Endothelial cell of umbilical vein (primary cell): ENCODE data around the gene ELMO1. TPM values are rescaled to one million over a fixed set of nuclear protein-coding genes. Genes with fewer than 3 reads are reported as not detected.

Experiments
- BruUV-seq: library from RNA; stranded (reverse); fragments of 400-500 nt; replicated peaks from 2 replicates; lab custom pipeline; 2021; lab: Mats Ljungman, UMichigan
- CTCF ChIA-PET: fragments of 300-600, 350-600 bp; sonication (Branson Sonifier 250); formaldehyde crosslinking; loops from one replicate; lab custom pipeline; 2021; ENCODE audit warnings: antibody characterized with exemption, inconsistent platforms; lab: Charles Lee
- POLR2A ChIA-PET: fragments of 300-600, 350-600 bp; sonication (Branson Sonifier 250); formaldehyde crosslinking; loops from one replicate; lab custom pipeline; 2021; ENCODE audit warnings: antibody characterized with exemption, inconsistent platforms; lab: Charles Lee
- DNase-seq: peaks from one replicate; pipeline ENCODE4 v3.0.0-alpha.2; 2011; ENCODE audit warnings: low read depth, low spot score
- FAIRE-seq: peaks from 2 replicates; lab custom pipeline; 2011; peaks lifted over from hg19 to GRCh38; lab: Jason Lieb, UNC
- H2AFZ ChIP-seq: 2 replicates; pipeline ENCODE4 v1.6.0; 2012; ENCODE audit warnings: low read depth, low read length, control low read depth, inconsistent platforms
- H3K27ac ChIP-seq: 2 replicates; pipeline ENCODE4 v1.5.1; 2011; ENCODE audit warnings: low read depth, mild to moderate bottlenecking, control low read depth, low read length, moderate library complexity; ENCODE audit not compliant: insufficient read depth
- H3K27me3 ChIP-seq, 2 experiments: 2 replicates each; pipeline versions ENCODE4 v1.6.0 to v1.6.1; 2011; ENCODE audit warnings: low read length in 2 of 2, mixed read lengths in 1 of 2; ENCODE audit not compliant: control insufficient read depth in 2 of 2, insufficient read depth in 2 of 2
- H3K36me3 ChIP-seq, 2 experiments: 2 replicates in 1 of 2; 3 replicates in 1 of 2; pipeline ENCODE4 v1.5.1; 2011; ENCODE audit warnings: low read length in 2 of 2, mild to moderate bottlenecking in 1 of 2, moderate library complexity in 1 of 2; ENCODE audit not compliant: control insufficient read depth in 2 of 2, insufficient read depth in 2 of 2; ENCODE audit errors: extremely low read depth in 1 of 2
- H3K4me1 ChIP-seq: 3 replicates; pipeline ENCODE4 v1.5.1; 2011; ENCODE audit warnings: mild to moderate bottlenecking, low read length; ENCODE audit not compliant: control insufficient read depth, insufficient read depth; ENCODE audit errors: extremely low read depth
- H3K4me2 ChIP-seq: 2 replicates; pipeline ENCODE4 v1.6.1; 2011; ENCODE audit warnings: low read length, control low read depth, mixed read lengths; ENCODE audit not compliant: insufficient read depth
- H3K4me3 ChIP-seq, 3 experiments: fragments of 200-600 bp in 1 of 3; sonication (generic), shearing (Covaris generic) in 1 of 3; replicated peaks in 1 of 3; 2 replicates each; pipeline ENCODE4 v1.5.1; 2011 to 2016; ENCODE audit warnings: control low read depth in 3 of 3, low read length in 3 of 3, mild to moderate bottlenecking in 2 of 3, inconsistent platforms in 1 of 3, low read depth in 1 of 3, moderate library complexity in 1 of 3; ENCODE audit not compliant: insufficient read depth in 1 of 3
- H3K79me2 ChIP-seq: 2 replicates; pipeline ENCODE4 v1.6.0; 2012; ENCODE audit warnings: low read length, inconsistent platforms; ENCODE audit not compliant: control insufficient read depth, insufficient read depth
- H3K9ac ChIP-seq: replicated peaks from 2 replicates; pipeline ENCODE3; 2011; ENCODE audit warnings: low read length, control low read depth; ENCODE audit not compliant: insufficient read depth; ENCODE audit errors: extremely low read depth
- H3K9me1 ChIP-seq: replicated peaks from 3 replicates; pipeline ENCODE4 v1.6.0; 2011; ENCODE audit warnings: mild to moderate bottlenecking, low read length; ENCODE audit not compliant: control insufficient read depth, insufficient read depth; ENCODE audit errors: extremely low read depth
- H3K9me3 ChIP-seq: replicated peaks from 2 replicates; pipeline ENCODE4 v1.5.1; 2012; ENCODE audit warnings: low read length, inconsistent platforms; ENCODE audit not compliant: control insufficient read depth, insufficient read depth
- H4K20me1 ChIP-seq: replicated peaks from 2 replicates; pipeline ENCODE3; 2011; ENCODE audit warnings: mild to moderate bottlenecking, low read length; ENCODE audit not compliant: control insufficient read depth, insufficient read depth; ENCODE audit errors: extremely low read depth
- CTCF ChIP-seq, 2 donors: IDR thresholded peaks; 1 replicate in 1 of 2; 2 replicates in 1 of 2; pipeline ENCODE4 v1.5.1; 2011; ENCODE audit warnings: low read length in 2 of 2, mild to moderate bottlenecking in 2 of 2, moderate library complexity in 2 of 2, control low read depth in 1 of 2, inconsistent platforms in 1 of 2, low read depth in 1 of 2; ENCODE audit not compliant: insufficient read depth in 1 of 2; ENCODE audit errors: extremely low read depth in 1 of 2
- EZH2 ChIP-seq: IDR thresholded peaks from 2 replicates; pipeline ENCODE4 v1.6.1; 2012; ENCODE audit warnings: borderline replicate concordance, low read depth, mild to moderate bottlenecking, moderate library complexity, low read length, inconsistent platforms; ENCODE audit not compliant: severe bottlenecking
- FOS ChIP-seq: IDR thresholded peaks from 2 replicates; pipeline ENCODE4 v1.6.1; 2011; ENCODE audit warnings: mild to moderate bottlenecking, low read length, moderate library complexity, borderline replicate concordance; ENCODE audit not compliant: insufficient read depth
- GATA2 ChIP-seq: IDR thresholded peaks from 2 replicates; pipeline ENCODE4 v1.7.0; 2011; ENCODE audit warnings: low read depth, mild to moderate bottlenecking, moderate library complexity, mixed read lengths, low read length; ENCODE audit not compliant: insufficient read length, insufficient read depth
- JUN ChIP-seq: IDR thresholded peaks from 2 replicates; pipeline ENCODE4 v1.6.1; 2011; ENCODE audit warnings: borderline replicate concordance, low read depth; ENCODE audit not compliant: insufficient read length, insufficient read depth
- MYC ChIP-seq: IDR thresholded peaks from one replicate; pipeline ENCODE4 v1.6.1; 2011; ENCODE audit warnings: mild to moderate bottlenecking, low read depth, low read length
- POLR2A ChIP-seq: IDR thresholded peaks from 2 replicates; pipeline ENCODE4 v1.6.1; 2012; ENCODE audit warnings: low read depth, mild to moderate bottlenecking, control low read depth, low read length
- POLR2AphosphoS5 ChIP-seq: IDR thresholded peaks from 2 replicates; pipeline ENCODE4 v1.6.1; 2012; ENCODE audit warnings: low read depth, mild to moderate bottlenecking, control low read depth, low read length, moderate library complexity; ENCODE audit not compliant: insufficient read depth
- dilution Hi-C: fragments of 300-500 bp; cut with MboI; formaldehyde crosslinking; loops from one replicate; pipeline ENCODE4 v1.15.0; 2019; ENCODE audit warnings: low sequenced_read_pairs; ENCODE audit not compliant: extremely low pct_ligation_motif_present
- intact Hi-C: fragments of 100-400 bp; cut with micrococcal nuclease; formaldehyde crosslinking; loops from one replicate; pipeline ENCODE4 v1.10.0; 2022
- microRNA counts: library from miRNA; unstranded; fragments of <30 nt; microRNA quantifications from one replicate; lab custom pipeline; 2016
- microRNA-seq: library from miRNA; unstranded; fragments of <30 nt; microRNA quantifications from one replicate; pipeline ENCODE4 v1.2.0, GENCODE V29; 2021; ENCODE audit warnings: borderline number of aligned reads, borderline replicate concordance
- polyA plus RNA-seq, 4 experiments: library from polyadenylated mRNA; depleted of rRNA in 3 of 4; stranded (reverse) in 3 of 4; unstranded in 1 of 4; fragments of >200 nt; gene quantifications; 2 replicates each; pipeline versions ENCODE4 v1.2.1 to v1.2.3, GENCODE V29; 2011 to 2012; ENCODE audit warnings: missing spikeins in 1 of 4
- small RNA-seq: library from RNA; depleted of rRNA; stranded (forward); fragments of <200 nt; gene quantifications from one replicate; pipeline ENCODE3, GENCODE V24; 2012; ENCODE audit warnings: low replicate concordance, low read depth; ENCODE audit not compliant: insufficient read depth, insufficient read length
- total RNA-seq: library from RNA; stranded (reverse); gene quantifications from 2 replicates; pipeline ENCODE4 v1.2.3, GENCODE V29; 2021

Gene ELMO1
- total and polyA plus RNA-seq, 2 donors (not counting 3 experiments of a cell fraction or from before 2014, with no cell fraction given) = 17.0 to 30.6 TPM

GRCh38 chr7:36806891-36807290 is 641.8 kb downstream of the ELMO1 start:
- Histone ChIP-seq H2AFZ (no peak overlapping the region), H3K4me1 (no peaks in the 10 kb centered on the region), H3K36me3 (no peaks in the 10 kb centered on the region), H3K9me1 (no peaks in the 10 kb centered on the region), H4K20me1 (no peaks in the 10 kb centered on the region), H3K9me3 (no peaks in the 10 kb centered on the region), H3K27ac (no peak overlapping the region), H3K4me3 (no peak overlapping the region), H3K4me2 (no peak overlapping the region), H3K9ac (no peak overlapping the region), H3K79me2 (no peaks in the 10 kb centered on the region), H3K27me3 (no peaks in the 10 kb centered on the region)
- ChIA-PET CTCF (no interaction called here), POLR2A (no interaction called here)
- BruUV-seq = no TSS peak
- DNase-seq (no peak), FAIRE-seq (no peak)
- dilution Hi-C loops (no loop called here), intact Hi-C loops (no loop called here)
- no peak for TF ChIP-seq POLR2AphosphoS5
- TF ChIP-seq EZH2 = no peak
- TF ChIP-seq JUN = no peak
- TF ChIP-seq POLR2A = no peak
- no peak for TF ChIP-seq GATA2
- TF ChIP-seq CTCF (IDR thresholded peaks at IDR 0.05; ENCODE audit: extremely low read depth in 1 of 2, insufficient read depth in 1 of 2, low read depth in 1 of 2, low read length in 2 of 2) = no peak
- TF ChIP-seq FOS = no peak
- TF ChIP-seq MYC = no peak

MicroRNAs encoded within 50 kb of the gene (microRNA counts, 767-probe panel; counts per million panel counts)
- 723 counts per million, percentile 96 among the panel's probes with 10 or more counts for microRNA hsa-miR-1200 (lab: Ali Mortazavi, UCI)

Small RNAs within 50 kb of the gene (microRNA-seq; reads per million reads assigned to microRNA genes)
- gene MIR1200 = not detected

Small RNAs within 50 kb of the gene (small RNA-seq; reads per million reads assigned to genes)
- gene MIR1200 (not detected), gene RF00019 (not detected), gene RF00432 (not detected), gene RNU6-565P (not detected)

Other genes with a start within 250 kb of the ELMO1 start
- not detected in 2 replicates for gene GPR141, start 234.9 kb upstream of the ELMO1 start, total RNA-seq
- not detected in 2 replicates for gene GPR141, start 234.9 kb upstream of the ELMO1 start, polyA plus RNA-seq